Measurements from ENCODE around the gene TMEM209.
"Not testable (repeated sequence)": the region's sequence is repeated elsewhere in the genome, so short reads cannot be mapped to it uniquely, and the experiment has no call there.

The TMEM209 gene

GRCh38 chr7:130187360-130187759, 17.8 kb downstream of the TMEM209 start:
- Histone ChIP-seq H3K27ac (ENCODE audit: low read length) (no peak overlapping the region), H3K9me3 (ENCODE audit: insufficient read depth, low read depth, low read length) (no peaks in the 10 kb centered on the region), H3K27me3 (ENCODE audit: insufficient read depth, low read length) (no peaks in the 10 kb centered on the region), H3K4me3 (ENCODE audit: low read length) (no peak overlapping the region), H3K9ac (ENCODE audit: low read depth, low read length) (no peak overlapping the region), H3K4me1 (ENCODE audit: insufficient read depth, low read length) (no peaks in the 10 kb centered on the region), H3K36me3 (ENCODE audit: insufficient read depth, low read depth, low read length) (peaks cover 80% of the 10 kb centered on the region)

- H3K9me3 ChIP-seq (ENCODE audit: insufficient read depth, low read depth, low read length); H3K4me3 ChIP-seq (ENCODE audit: low read length); H3K27ac ChIP-seq (ENCODE audit: low read length); H3K9ac ChIP-seq (ENCODE audit: low read depth, low read length); H3K27me3 ChIP-seq (ENCODE audit: insufficient read depth, low read length); H3K4me1 ChIP-seq (ENCODE audit: insufficient read depth, low read length): not testable (repeated sequence)
- peaks cover 79% of the 10 kb centered on the region for H3K36me3 ChIP-seq (ENCODE audit: insufficient read depth, low read depth, low read length)
These were observed 20.9 kb downstream of the TMEM209 start for GRCh38 chr7:130184349-130184748.

- Histone ChIP-seq H3K27ac (ENCODE audit: low read length) (no peak overlapping the region), H3K36me3 (ENCODE audit: insufficient read depth, low read depth, low read length) (peaks cover 83% of the 10 kb centered on the region), H3K27me3 (ENCODE audit: insufficient read depth, low read length) (no peaks in the 10 kb centered on the region), H3K9ac (ENCODE audit: low read depth, low read length) (no peak overlapping the region), H3K9me3 (ENCODE audit: insufficient read depth, low read depth, low read length) (no peaks in the 10 kb centered on the region), H3K4me1 (ENCODE audit: insufficient read depth, low read length) (no peaks in the 10 kb centered on the region), H3K4me3 (ENCODE audit: low read length) (no peak overlapping the region)
These were observed 22.2 kb downstream of the TMEM209 start for GRCh38 chr7:130182990-130183389.

GRCh38 chr7:130181263-130181605, 24.0 kb downstream of the TMEM209 start:
- peaks cover 85% of the 10 kb centered on the region for H3K36me3 ChIP-seq (ENCODE audit: insufficient read depth, low read depth, low read length)
- H3K27me3 ChIP-seq (ENCODE audit: insufficient read depth, low read length) = no peaks in the 10 kb centered on the region
- no peak overlapping the region for H3K4me3 ChIP-seq (ENCODE audit: low read length)
- no peak overlapping the region for H3K27ac ChIP-seq (ENCODE audit: low read length)
- H3K9me3 ChIP-seq (ENCODE audit: insufficient read depth, low read depth, low read length) = no peaks in the 10 kb centered on the region
- H3K9ac ChIP-seq (ENCODE audit: low read depth, low read length) = no peak overlapping the region
- H3K4me1 ChIP-seq (ENCODE audit: insufficient read depth, low read length) = no peaks in the 10 kb centered on the region

GRCh38 chr7:130180571-130181262, 24.5 kb downstream of the TMEM209 start:
- Histone ChIP-seq H3K4me1 (ENCODE audit: insufficient read depth, low read length) (no peaks in the 10 kb centered on the region), H3K27me3 (ENCODE audit: insufficient read depth, low read length) (no peaks in the 10 kb centered on the region), H3K9ac (ENCODE audit: low read depth, low read length) (no peak overlapping the region), H3K36me3 (ENCODE audit: insufficient read depth, low read depth, low read length) (peaks cover 80% of the 10 kb centered on the region), H3K27ac (ENCODE audit: low read length) (no peak overlapping the region), H3K9me3 (ENCODE audit: insufficient read depth, low read depth, low read length) (no peaks in the 10 kb centered on the region), H3K4me3 (ENCODE audit: low read length) (no peak overlapping the region)

- no peaks in the 10 kb centered on the region for H3K27me3 ChIP-seq (ENCODE audit: insufficient read depth, low read length)
- H3K9ac ChIP-seq (ENCODE audit: low read depth, low read length) = no peak overlapping the region
- H3K36me3 ChIP-seq (ENCODE audit: insufficient read depth, low read depth, low read length) = peaks cover 79% of the 10 kb centered on the region
- no peak overlapping the region for H3K4me3 ChIP-seq (ENCODE audit: low read length)
- no peaks in the 10 kb centered on the region for H3K9me3 ChIP-seq (ENCODE audit: insufficient read depth, low read depth, low read length)
- H3K4me1 ChIP-seq (ENCODE audit: insufficient read depth, low read length) = no peaks in the 10 kb centered on the region
- no peak overlapping the region for H3K27ac ChIP-seq (ENCODE audit: low read length)
These were observed 25.6 kb downstream of the TMEM209 start for GRCh38 chr7:130179631-130180030.

GRCh38 chr7:130178251-130178650, 27.0 kb downstream of the TMEM209 start:
- Histone ChIP-seq H3K9me3 (ENCODE audit: insufficient read depth, low read depth, low read length) (no peaks in the 10 kb centered on the region), H3K36me3 (ENCODE audit: insufficient read depth, low read depth, low read length) (peaks cover 79% of the 10 kb centered on the region)

GRCh38 chr7:130174237-130174959, 30.8 kb downstream of the TMEM209 start:
- peaks cover 76% of the 10 kb centered on the region for H3K36me3 ChIP-seq (ENCODE audit: insufficient read depth, low read depth, low read length)
- H3K9me3 ChIP-seq (ENCODE audit: insufficient read depth, low read depth, low read length) = no peaks in the 10 kb centered on the region
- no peaks in the 10 kb centered on the region for H3K27me3 ChIP-seq (ENCODE audit: insufficient read depth, low read length)
- H3K4me1 ChIP-seq (ENCODE audit: insufficient read depth, low read length) = no peaks in the 10 kb centered on the region
- no peak overlapping the region for H3K9ac ChIP-seq (ENCODE audit: low read depth, low read length)
- no peak overlapping the region for H3K4me3 ChIP-seq (ENCODE audit: low read length)
- H3K27ac ChIP-seq (ENCODE audit: low read length) = no peak overlapping the region

More at GRCh38 chr7:130178251-130178650, 27.0 kb downstream of the TMEM209 start:
- H3K4me1 ChIP-seq (ENCODE audit: insufficient read depth, low read length) = no peaks in the 10 kb centered on the region
- no peaks in the 10 kb centered on the region for H3K27me3 ChIP-seq (ENCODE audit: insufficient read depth, low read length)
- H3K27ac ChIP-seq (ENCODE audit: low read length) = no peak overlapping the region
- H3K9ac ChIP-seq (ENCODE audit: low read depth, low read length) = no peak overlapping the region
- H3K4me3 ChIP-seq (ENCODE audit: low read length) = no peak overlapping the region

- H3K9ac ChIP-seq (ENCODE audit: low read depth, low read length) = no peak overlapping the region
- H3K4me1 ChIP-seq (ENCODE audit: insufficient read depth, low read length) = no peaks in the 10 kb centered on the region
- H3K27me3 ChIP-seq (ENCODE audit: insufficient read depth, low read length) = no peaks in the 10 kb centered on the region
- peaks cover 3% of the 10 kb centered on the region; the same call in 1 of the 2 replicates for H3K9me3 ChIP-seq (ENCODE audit: insufficient read depth, low read depth, low read length)
- no peak overlapping the region for H3K27ac ChIP-seq (ENCODE audit: low read length)
- peaks cover 67% of the 10 kb centered on the region for H3K36me3 ChIP-seq (ENCODE audit: insufficient read depth, low read depth, low read length)
- H3K4me3 ChIP-seq (ENCODE audit: low read length) = no peak overlapping the region
These were observed 43.0 kb downstream of the TMEM209 start for GRCh38 chr7:130162196-130162595.

GRCh38 chr7:130160455-130160854, 44.8 kb downstream of the TMEM209 start:
- no peak overlapping the region for H3K27ac ChIP-seq (ENCODE audit: low read length)
- H3K4me3 ChIP-seq (ENCODE audit: low read length) = no peak overlapping the region
- peaks cover 49% of the 10 kb centered on the region for H3K36me3 ChIP-seq (ENCODE audit: insufficient read depth, low read depth, low read length)
- no peaks in the 10 kb centered on the region for H3K27me3 ChIP-seq (ENCODE audit: insufficient read depth, low read length)
- H3K9ac ChIP-seq (ENCODE audit: low read depth, low read length) = no peak overlapping the region
- no peaks in the 10 kb centered on the region for H3K4me1 ChIP-seq (ENCODE audit: insufficient read depth, low read length)
- peaks cover 10% of the 10 kb centered on the region; the same call in 1 of the 2 replicates for H3K9me3 ChIP-seq (ENCODE audit: insufficient read depth, low read depth, low read length)

- Histone ChIP-seq H3K9ac (ENCODE audit: low read depth, low read length) (no peak overlapping the region), H3K27me3 (ENCODE audit: insufficient read depth, low read length) (no peaks in the 10 kb centered on the region), H3K36me3 (ENCODE audit: insufficient read depth, low read depth, low read length) (peaks cover 45% of the 10 kb centered on the region), H3K9me3 (ENCODE audit: insufficient read depth, low read depth, low read length) (peaks cover 10% of the 10 kb centered on the region; the same call in 1 of the 2 replicates), H3K4me1 (ENCODE audit: insufficient read depth, low read length) (no peaks in the 10 kb centered on the region), H3K27ac (ENCODE audit: low read length) (no peak overlapping the region), H3K4me3 (ENCODE audit: low read length) (no peak overlapping the region)
These were observed 45.2 kb downstream of the TMEM209 start for GRCh38 chr7:130160023-130160422.

- Histone ChIP-seq H3K27ac (ENCODE audit: low read length) (no peak overlapping the region), H3K36me3 (ENCODE audit: insufficient read depth, low read depth, low read length) (peaks cover 27% of the 10 kb centered on the region), H3K9ac (ENCODE audit: low read depth, low read length) (no peak overlapping the region), H3K27me3 (ENCODE audit: insufficient read depth, low read length) (no peaks in the 10 kb centered on the region), H3K4me1 (ENCODE audit: insufficient read depth, low read length) (no peaks in the 10 kb centered on the region), H3K9me3 (ENCODE audit: insufficient read depth, low read depth, low read length) (peaks cover 10% of the 10 kb centered on the region; the same call in 1 of the 2 replicates), H3K4me3 (ENCODE audit: low read length) (no peak overlapping the region)
These were observed 47.5 kb downstream of the TMEM209 start for GRCh38 chr7:130157700-130158099.

Measured in iPS-20b (cell line).